GM18507 (cell line): ENCODE data around the gene CREG2.
"Not testable (repeated sequence)": the region's sequence is repeated elsewhere in the genome, so short reads cannot be mapped to it uniquely, and the experiment has no call there.

Experiments
- DNase-seq: peaks from one replicate; pipeline ENCODE4 v3.0.0; 2011; ENCODE audit warnings: low read depth; ENCODE audit not compliant: insufficient read length; ENCODE audit errors: extremely low spot score
- FAIRE-seq: peaks from 2 replicates; lab custom pipeline; 2011; peaks lifted over from hg19 to GRCh38; lab: Jason Lieb, UNC

CREG2 gene

GRCh38 chr2:101354420-101355311 lies 32.6 kb downstream of the CREG2 start:
- FAIRE-seq = no peak

GRCh38 chr2:101352631-101353030 lies 34.7 kb downstream of the CREG2 start:
- DNase-seq, FAIRE-seq: not testable (repeated sequence)

More at GRCh38 chr2:101354420-101355311, 32.6 kb downstream of the CREG2 start:
- DNase-seq = no peak

GRCh38 chr2:101351207-101351606 lies 36.1 kb downstream of the CREG2 start:
- DNase-seq = no peak
- no peak for FAIRE-seq

GRCh38 chr2:101349893-101350662 lies 37.2 kb downstream of the CREG2 start:
- DNase-seq (no peak), FAIRE-seq (no peak)

GRCh38 chr2:101348883-101349282 lies 38.4 kb downstream of the CREG2 start:
- DNase-seq (no peak), FAIRE-seq (no peak)

- no peak for FAIRE-seq
- no peak for DNase-seq
Measured at GRCh38 chr2:101346909-101347308, 40.4 kb downstream of the CREG2 start.

GRCh38 chr2:101344137-101344536 lies 43.2 kb downstream of the CREG2 start:
- FAIRE-seq (no peak), DNase-seq (no peak)

GRCh38 chr2:101342625-101343008 lies 44.7 kb downstream of the CREG2 start:
- FAIRE-seq (no peak), DNase-seq (no peak)

- FAIRE-seq (peak; percentile 49), DNase-seq (peak; percentile 48)
Measured at GRCh38 chr2:101341901-101342624, 45.2 kb downstream of the CREG2 start.

GRCh38 chr2:101341421-101341820 lies 45.9 kb downstream of the CREG2 start:
- no peak for FAIRE-seq
- no peak for DNase-seq

GRCh38 chr2:101340141-101340551 lies 47.2 kb downstream of the CREG2 start:
- FAIRE-seq = no peak
- DNase-seq = no peak

GRCh38 chr2:101339266-101339880 lies 47.9 kb downstream of the CREG2 start:
- DNase-seq (no peak), FAIRE-seq (no peak)

- DNase-seq (no peak), FAIRE-seq (no peak)
Measured at GRCh38 chr2:101337877-101338276, 49.4 kb downstream of the CREG2 start.

GRCh38 chr2:101332885-101333766 lies 54.2 kb downstream of the CREG2 start:
- DNase-seq = no peak
- no peak for FAIRE-seq

GRCh38 chr2:101331202-101331601 lies 56.1 kb downstream of the CREG2 start:
- FAIRE-seq (no peak), DNase-seq (no peak)

- no peak for FAIRE-seq
- DNase-seq = no peak
Measured at GRCh38 chr2:101330253-101330933, 56.9 kb downstream of the CREG2 start.

GRCh38 chr2:101329026-101329425 lies 58.3 kb downstream of the CREG2 start:
- DNase-seq = no peak
- FAIRE-seq = no peak

GRCh38 chr2:101328474-101329007 lies 58.8 kb downstream of the CREG2 start:
- FAIRE-seq (peak; percentile 69), DNase-seq (no peak)
